HEK293T (cell line): Measurements from ENCODE around the gene RPS19.

Experiments
- CTCF ChIA-PET: fragments of 350-600 bp; formaldehyde crosslinking; extraction: SDS; loops from one replicate; lab custom pipeline; 2021; ENCODE audit warnings: antibody characterized with exemption, inconsistent platforms; lab: Yijun Ruan, JAX
- POLR2A ChIA-PET: fragments of 350-600 bp; formaldehyde crosslinking; extraction: SDS; loops from one replicate; lab custom pipeline; 2020; ENCODE audit warnings: antibody characterized with exemption, inconsistent platforms; lab: Yijun Ruan, JAX
- DNase-seq: peaks from one replicate; pipeline ENCODE4 v3.0.0; 2012; ENCODE audit warnings: mixed read lengths; ENCODE audit errors: extremely low spot score
- ARNT ChIP-seq: fragments of 450-650 bp; IDR thresholded peaks from 2 replicates; pipeline ENCODE4 v1.6.1; 2017; ENCODE audit warnings: mild to moderate bottlenecking
- BHLHE40 ChIP-seq: fragments of 450-650 bp; IDR thresholded peaks from 2 replicates; pipeline ENCODE4 v1.6.1; 2016; ENCODE audit warnings: mild to moderate bottlenecking, moderate library complexity, borderline replicate concordance
- CTBP1 ChIP-seq: fragments of 450-650 bp; IDR thresholded peaks from 2 replicates; pipeline ENCODE4 v1.6.1; 2016; ENCODE audit warnings: borderline replicate concordance
- ELF4 ChIP-seq: fragments of 450-650 bp; IDR thresholded peaks from 2 replicates; pipeline ENCODE4 v1.6.1; 2017; ENCODE audit warnings: antibody characterized with exemption
- FOXA1 ChIP-seq: fragments of 450-650 bp; IDR thresholded peaks from 2 replicates; pipeline ENCODE4 v1.6.1; 2016; ENCODE audit warnings: mild to moderate bottlenecking
- FOXK2 ChIP-seq: fragments of 450-650 bp; IDR thresholded peaks from 2 replicates; pipeline ENCODE4 v1.6.1; 2016; ENCODE audit warnings: mild to moderate bottlenecking
- FOXM1 ChIP-seq: fragments of 450-650 bp; IDR thresholded peaks from 2 replicates; pipeline ENCODE4 v1.6.1; 2017; ENCODE audit warnings: mild to moderate bottlenecking, borderline replicate concordance
- HDGF ChIP-seq: fragments of 450-650 bp; IDR thresholded peaks from 2 replicates; pipeline ENCODE4 v1.6.1; 2017; ENCODE audit warnings: antibody characterized with exemption, borderline replicate concordance
- L3MBTL2 ChIP-seq: fragments of 450-650 bp; conservative IDR thresholded peaks from 2 replicates; pipeline ENCODE4 v1.6.1; 2016; ENCODE audit warnings: mild to moderate bottlenecking
- LEF1 ChIP-seq: fragments of 450-650 bp; IDR thresholded peaks from 2 replicates; pipeline ENCODE4 v1.6.1; 2017; ENCODE audit warnings: mild to moderate bottlenecking, borderline replicate concordance
- NFRKB ChIP-seq: fragments of 450-650 bp; IDR thresholded peaks from 2 replicates; pipeline ENCODE4 v1.6.1; 2016; ENCODE audit warnings: mild to moderate bottlenecking, moderate library complexity
- PKNOX1 ChIP-seq: fragments of 450-650 bp; IDR thresholded peaks from 2 replicates; pipeline ENCODE4 v1.6.1; 2016
- SP1 ChIP-seq: fragments of 450-650 bp; IDR thresholded peaks from 2 replicates; pipeline ENCODE4 v1.6.1; 2017
- SUZ12 ChIP-seq: fragments of 450-650 bp; IDR thresholded peaks from 2 replicates; pipeline ENCODE4 v1.6.1; 2016; ENCODE audit warnings: mild to moderate bottlenecking
- TARDBP ChIP-seq: fragments of 450-650 bp; IDR thresholded peaks from 2 replicates; pipeline ENCODE4 v1.6.1; 2016
- ZNF384 ChIP-seq: fragments of 450-650 bp; IDR thresholded peaks from 2 replicates; pipeline ENCODE4 v1.6.1; 2016

Gene RPS19

GRCh38 chr19:41860419-41861115 lies 512 bp downstream of the RPS19 start:
- TF ChIP-seq FOXA1 (no peak), CTBP1 (no peak), BHLHE40 (no peak), TARDBP (no peak)
- ChIA-PET CTCF (interaction anchor here (0.6 kb wide), 1 partner anchor 42 kb away, joined by 3 read pairs; no protein-coding TSS in a partner anchor), POLR2A (interaction anchor here (0.7 to 3.6 kb wide), 18 partner anchors 8 to 496 kb away, joined by 3 to 43 read pairs (median 7); partner anchors contain the start of genes B9D2 and RABAC1)
- no peak for DNase-seq

GRCh38 chr19:41861116-41861768 lies 1.2 kb downstream of the RPS19 start:
- TF ChIP-seq SP1 (no peak), ELF4 (no peak)
- POLR2A ChIA-PET = interaction anchor here (1.6 to 3.6 kb wide), 6 partner anchors 11 to 98 kb away, joined by 7 to 43 read pairs (median 9); partner anchors contain the start of gene RABAC1
- CTCF ChIA-PET = no interaction called here
- DNase-seq = no peak

- ChIA-PET CTCF (no interaction called here), POLR2A (interaction anchor here (1.1 to 1.6 kb wide), 2 partner anchors 11 to 97 kb away, joined by 3 to 4 read pairs; partner anchors contain the start of gene RABAC1)
- no peak for TF ChIP-seq ARNT
- TF ChIP-seq HDGF = no peak
- no peak for TF ChIP-seq L3MBTL2
- no peak for DNase-seq
Observed at GRCh38 chr19:41861846-41862245, 1.8 kb downstream of the RPS19 start.

GRCh38 chr19:41862445-41862986 lies 2.5 kb downstream of the RPS19 start:
- CTCF ChIA-PET = interaction anchor here (2.1 kb wide), 1 partner anchor 11 kb away, joined by 6 read pairs; no protein-coding TSS in a partner anchor
- DNase-seq = no peak
- POLR2A ChIA-PET = interaction anchor here (1.1 to 1.6 kb wide), 2 partner anchors 11 to 96 kb away, joined by 3 to 4 read pairs; partner anchors contain the start of gene RABAC1
- TF ChIP-seq LEF1 = no peak
- TF ChIP-seq SUZ12 = no peak
- no peak for TF ChIP-seq FOXK2
- TF ChIP-seq NFRKB = no peak
- no peak for TF ChIP-seq FOXA1
- no peak for TF ChIP-seq ELF4
- no peak for TF ChIP-seq ZNF384
- TF ChIP-seq PKNOX1 = no peak

- ChIA-PET POLR2A (interaction anchor here (1.1 to 1.6 kb wide), 2 partner anchors 10 to 95 kb away, joined by 3 to 4 read pairs; partner anchors contain the start of gene RABAC1), CTCF (interaction anchor here (2.1 kb wide), 1 partner anchor 10 kb away, joined by 6 read pairs; no protein-coding TSS in a partner anchor)
- DNase-seq = no peak
- TF ChIP-seq ZNF384 (no peak), NFRKB (no peak), ARNT (no peak), CTBP1 (no peak), BHLHE40 (no peak), L3MBTL2 (no peak), FOXM1 (no peak), HDGF (no peak), TARDBP (no peak), SUZ12 (no peak), FOXK2 (no peak), FOXA1 (no peak), SP1 (no peak), LEF1 (no peak), PKNOX1 (no peak), ELF4 (no peak)
Observed at GRCh38 chr19:41863209-41863931, 3.3 kb downstream of the RPS19 start.

GRCh38 chr19:41864374-41864773 lies 4.3 kb downstream of the RPS19 start:
- ChIA-PET POLR2A (interaction anchor here (1.0 kb wide), 1 partner anchor 20 kb away, joined by 3 read pairs; no protein-coding TSS in a partner anchor), CTCF (interaction anchor here (2.1 kb wide), 1 partner anchor 9 kb away, joined by 6 read pairs; no protein-coding TSS in a partner anchor)
- no peak for TF ChIP-seq ELF4
- TF ChIP-seq BHLHE40 = no peak
- no peak for TF ChIP-seq TARDBP
- TF ChIP-seq ARNT = no peak
- no peak for TF ChIP-seq HDGF
- TF ChIP-seq SUZ12 = no peak
- no peak for TF ChIP-seq L3MBTL2
- no peak for TF ChIP-seq CTBP1
- TF ChIP-seq SP1 = no peak
- DNase-seq = no peak

GRCh38 chr19:41866284-41866683 lies 6.2 kb downstream of the RPS19 start:
- no peak for DNase-seq
- ChIA-PET CTCF (no interaction called here), POLR2A (no interaction called here)
- TF ChIP-seq ELF4 (no peak), TARDBP (no peak), PKNOX1 (no peak), HDGF (no peak), NFRKB (no peak), SP1 (no peak), FOXA1 (no peak), CTBP1 (no peak)
